Measurements from ENCODE around the gene SLC26A9.

SLC26A9 gene

GRCh38 chr1:205932776-205933175, 10.5 kb downstream of the SLC26A9 start:
- H3K27ac ChIP-seq (replicated peaks), result no peak overlapping the region
- H3K4me3 ChIP-seq (replicated peaks; ENCODE audit: insufficient read depth, low read length), result no peak overlapping the region
- H3K27me3 ChIP-seq (ENCODE audit: insufficient read depth, poor library complexity, severe bottlenecking), result no peaks in the 10 kb centered on the region
- TF ChIP-seq GABPA (IDR thresholded peaks at IDR 0.05; ENCODE audit: low read depth), result no peak
- no peak for TF ChIP-seq SPI1 (IDR thresholded peaks at IDR 0.05; ENCODE audit: borderline replicate concordance, low read depth)
- TF ChIP-seq POLR2AphosphoS5 (IDR thresholded peaks at IDR 0.05; ENCODE audit: low read depth), result no peak
- TF ChIP-seq CTCF (IDR thresholded peaks at IDR 0.05; ENCODE audit: insufficient read depth, low read length), result no peak
- no peak for DNase-seq (ENCODE audit: low read depth in 1 of 2, low spot score in 1 of 2)

GRCh38 chr1:205930799-205931281, 12.4 kb downstream of the SLC26A9 start:
- no peak overlapping the region for H3K4me3 ChIP-seq (replicated peaks; ENCODE audit: insufficient read depth, low read length)
- no peak overlapping the region for H3K27ac ChIP-seq (replicated peaks)
- TF ChIP-seq REST (IDR thresholded peaks at IDR 0.05; ENCODE audit: insufficient replicate concordance, low read depth), result no peak
- TF ChIP-seq GABPA (IDR thresholded peaks at IDR 0.05; ENCODE audit: low read depth), result no peak
- no peak for TF ChIP-seq CTCF (IDR thresholded peaks at IDR 0.05; ENCODE audit: insufficient read depth, low read length)
- no peak; the same call in 1 of the 2 replicates for TF ChIP-seq SPI1 (IDR thresholded peaks at IDR 0.05; ENCODE audit: borderline replicate concordance, low read depth)
- no peak for TF ChIP-seq POLR2AphosphoS5 (IDR thresholded peaks at IDR 0.05; ENCODE audit: low read depth)
- no peaks in the 10 kb centered on the region for H3K27me3 ChIP-seq (ENCODE audit: insufficient read depth, poor library complexity, severe bottlenecking)
- DNase-seq (ENCODE audit: low read depth in 1 of 2, low spot score in 1 of 2), result peak; percentile 61 to 87

- no peak overlapping the region for H3K27ac ChIP-seq (replicated peaks)
- DNase-seq (ENCODE audit: low read depth in 1 of 2, low spot score in 1 of 2), result no peak
- no peak for TF ChIP-seq SPI1 (IDR thresholded peaks at IDR 0.05; ENCODE audit: borderline replicate concordance, low read depth)
- no peak for TF ChIP-seq GABPA (IDR thresholded peaks at IDR 0.05; ENCODE audit: low read depth)
- no peak for TF ChIP-seq REST (IDR thresholded peaks at IDR 0.05; ENCODE audit: insufficient replicate concordance, low read depth)
- no peak for TF ChIP-seq POLR2AphosphoS5 (IDR thresholded peaks at IDR 0.05; ENCODE audit: low read depth)
- TF ChIP-seq CTCF (IDR thresholded peaks at IDR 0.05; ENCODE audit: insufficient read depth, low read length), result no peak
- no peaks in the 10 kb centered on the region for H3K27me3 ChIP-seq (ENCODE audit: insufficient read depth, poor library complexity, severe bottlenecking)
- no peak overlapping the region for H3K4me3 ChIP-seq (replicated peaks; ENCODE audit: insufficient read depth, low read length)
Measured at GRCh38 chr1:205930195-205930577, 13.1 kb downstream of the SLC26A9 start.

Data from HL-60 (cell line).